A673 (cell line): ENCODE data around the gene TRAF3IP1. TPM values are rescaled to one million over a fixed set of nuclear protein-coding genes. Genes with fewer than 3 reads are reported as not detected.

Experiments
- BruUV-seq: library from RNA; stranded (reverse); fragments of 400-500 nt; replicated peaks from 2 replicates; lab custom pipeline; 2021; lab: Mats Ljungman, UMichigan
- CTCF ChIA-PET: fragments of 300-600 bp; sonication (Branson Sonifier 250); formaldehyde crosslinking; loops from one replicate; lab custom pipeline; 2022; ENCODE audit warnings: antibody characterized with exemption; lab: Charles Lee
- POLR2A ChIA-PET: fragments of 300-600 bp; sonication (Branson Sonifier 250); formaldehyde crosslinking; loops from one replicate; lab custom pipeline; 2022; ENCODE audit warnings: antibody characterized with exemption; ENCODE audit not compliant: low non-redundant PET; lab: Charles Lee
- DNase-seq: peaks from one replicate; pipeline ENCODE4 v3.0.0-alpha.2; 2015; ENCODE audit warnings: low spot score
- H3K27ac ChIP-seq: fragments of 200-600 bp; sonication (generic); 2 replicates; pipeline ENCODE4 v1.5.1; 2016; ENCODE audit warnings: mixed run types, low read depth, mild to moderate bottlenecking, mixed read lengths, antibody characterized with exemption, low read length; ENCODE audit not compliant: poor library complexity, severe bottlenecking
- H3K27me3 ChIP-seq: fragments of 200-600 bp; sonication (generic); replicated peaks from 2 replicates; pipeline ENCODE4 v1.6.1; 2017; ENCODE audit warnings: mixed run types, low read depth, mild to moderate bottlenecking, mixed read lengths, antibody characterized with exemption, low read length; ENCODE audit not compliant: insufficient read depth, poor library complexity
- H3K36me3 ChIP-seq: fragments of 200-600 bp; sonication (generic); 2 replicates; pipeline ENCODE4 v1.6.1; 2016; ENCODE audit warnings: mixed run types, mild to moderate bottlenecking, mixed read lengths, antibody characterized with exemption, low read length; ENCODE audit not compliant: insufficient read depth, poor library complexity, severe bottlenecking
- H3K4me1 ChIP-seq: fragments of 200-600 bp; sonication (generic); 2 replicates; pipeline ENCODE4 v1.6.1; 2017; ENCODE audit warnings: mixed run types, mild to moderate bottlenecking, mixed read lengths, antibody characterized with exemption, low read length; ENCODE audit not compliant: insufficient read depth, poor library complexity, severe bottlenecking
- H3K4me3 ChIP-seq: fragments of 200-600 bp; sonication (generic); 2 replicates; pipeline ENCODE4 v1.5.1; 2016; ENCODE audit warnings: low read depth, mixed run types, mild to moderate bottlenecking, mixed read lengths, low read length; ENCODE audit not compliant: poor library complexity, severe bottlenecking
- H3K9me3 ChIP-seq: fragments of 200-600 bp; sonication (generic); 2 replicates; pipeline ENCODE4 v1.6.1; 2016; ENCODE audit warnings: mixed run types, low read depth, mild to moderate bottlenecking, mixed read lengths, antibody characterized with exemption, low read length; ENCODE audit not compliant: poor library complexity, severe bottlenecking
- EZH2 ChIP-seq: fragments of 200-600 bp; sonication (generic); IDR thresholded peaks from 2 replicates; pipeline ENCODE4 v1.6.1; 2017; ENCODE audit warnings: borderline replicate concordance, low read depth, mild to moderate bottlenecking, mixed read lengths, antibody characterized with exemption, low read length; ENCODE audit not compliant: poor library complexity, severe bottlenecking
- intact Hi-C: fragments of 100-400 bp; cut with micrococcal nuclease; formaldehyde crosslinking; loops from one replicate; pipeline ENCODE4 v1.10.0; 2022; ENCODE audit not compliant: unreplicated experiment
- total RNA-seq: library from RNA; stranded (reverse); gene quantifications from 2 replicates; pipeline ENCODE4 v1.2.3, GENCODE V29; 2021
- TF ChIP-seq, protein P1 (sequence below): fragments of 300-800, 200-600 bp; sonication (generic); conservative IDR thresholded peaks from 2 replicates; pipeline ENCODE4 v1.5.1; 2017; ENCODE audit warnings: low read depth, mild to moderate bottlenecking, antibody characterized with exemption, low read length, moderate library complexity, mixed read lengths

The TRAF3IP1 gene
- total RNA-seq, 1 experiment from 2014 or later, result 23.0 TPM

DNA sequence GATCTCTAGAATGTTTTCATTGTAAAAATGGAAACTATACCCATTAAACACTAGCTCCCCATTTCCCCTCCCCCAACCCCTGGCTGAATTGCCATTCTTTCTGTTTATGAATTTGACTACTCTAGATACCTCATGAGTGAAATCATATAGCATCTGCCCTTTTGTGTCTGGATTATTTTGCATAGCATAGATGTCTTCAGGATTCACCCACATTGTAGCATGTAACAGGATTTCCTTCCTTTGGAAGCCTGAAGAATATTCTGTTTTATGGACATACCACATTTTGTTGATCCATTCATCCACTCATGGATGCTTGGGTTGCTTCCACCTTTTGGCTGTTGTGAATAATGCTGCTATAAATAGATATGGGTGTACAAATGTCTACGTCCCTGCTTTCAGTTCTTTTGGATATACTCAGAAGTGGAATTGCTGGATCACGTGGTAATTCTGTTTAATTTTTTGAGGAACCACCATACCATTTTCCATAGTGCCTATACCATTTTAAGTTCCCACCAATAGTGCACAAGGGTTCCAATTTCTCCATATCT lies 98.8 kb downstream of the TRAF3IP1 start:
- Histone ChIP-seq H3K4me3 (no peak overlapping the region), H3K4me1 (no peaks in the 10 kb centered on the region), H3K27me3 (no peaks in the 10 kb centered on the region), H3K27ac (no peak overlapping the region), H3K9me3 (no peaks in the 10 kb centered on the region), H3K36me3 (no peaks in the 10 kb centered on the region)
- ChIA-PET POLR2A (no interaction called here), CTCF (no interaction called here)
- DNase-seq, result no peak
- intact Hi-C loops, result no loop called here
- TF ChIP-seq EZH2, result no peak
- TF ChIP-seq, protein P1, sequence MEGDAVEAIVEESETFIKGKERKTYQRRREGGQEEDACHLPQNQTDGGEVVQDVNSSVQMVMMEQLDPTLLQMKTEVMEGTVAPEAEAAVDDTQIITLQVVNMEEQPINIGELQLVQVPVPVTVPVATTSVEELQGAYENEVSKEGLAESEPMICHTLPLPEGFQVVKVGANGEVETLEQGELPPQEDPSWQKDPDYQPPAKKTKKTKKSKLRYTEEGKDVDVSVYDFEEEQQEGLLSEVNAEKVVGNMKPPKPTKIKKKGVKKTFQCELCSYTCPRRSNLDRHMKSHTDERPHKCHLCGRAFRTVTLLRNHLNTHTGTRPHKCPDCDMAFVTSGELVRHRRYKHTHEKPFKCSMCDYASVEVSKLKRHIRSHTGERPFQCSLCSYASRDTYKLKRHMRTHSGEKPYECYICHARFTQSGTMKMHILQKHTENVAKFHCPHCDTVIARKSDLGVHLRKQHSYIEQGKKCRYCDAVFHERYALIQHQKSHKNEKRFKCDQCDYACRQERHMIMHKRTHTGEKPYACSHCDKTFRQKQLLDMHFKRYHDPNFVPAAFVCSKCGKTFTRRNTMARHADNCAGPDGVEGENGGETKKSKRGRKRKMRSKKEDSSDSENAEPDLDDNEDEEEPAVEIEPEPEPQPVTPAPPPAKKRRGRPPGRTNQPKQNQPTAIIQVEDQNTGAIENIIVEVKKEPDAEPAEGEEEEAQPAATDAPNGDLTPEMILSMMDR, result no peak
- BruUV-seq, result no TSS peak

DNA sequence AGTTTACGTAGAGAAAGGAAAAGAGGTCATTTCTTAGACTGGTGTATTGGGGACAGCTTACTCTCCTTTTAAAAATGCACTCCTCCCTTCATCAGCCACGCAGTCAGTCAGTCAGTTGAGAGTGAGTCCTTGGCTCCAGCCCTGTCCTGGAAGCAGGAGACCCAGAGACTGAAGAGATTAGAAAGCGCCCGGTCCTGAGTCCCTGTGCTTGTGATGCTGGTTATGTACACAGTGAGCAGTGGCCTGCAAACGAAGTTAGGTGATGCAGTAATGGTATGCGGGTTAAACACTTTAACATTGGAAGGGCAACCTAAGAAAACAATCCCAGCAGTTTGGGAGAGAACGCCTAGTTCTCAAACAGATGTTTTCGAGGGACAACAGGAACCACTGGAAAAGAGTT lies 100.1 kb downstream of the TRAF3IP1 start:
- H3K27me3 ChIP-seq, result no peaks in the 10 kb centered on the region
- DNase-seq, result no peak
- no peaks in the 10 kb centered on the region for H3K9me3 ChIP-seq
- no peak overlapping the region for H3K27ac ChIP-seq
- H3K36me3 ChIP-seq, result no peaks in the 10 kb centered on the region
- intact Hi-C loops, result no loop called here
- POLR2A ChIA-PET, result no interaction called here
- H3K4me1 ChIP-seq, result peaks cover 2% of the 10 kb centered on the region
- no peak overlapping the region for H3K4me3 ChIP-seq
- CTCF ChIA-PET, result no interaction called here
- BruUV-seq, result no TSS peak
- TF ChIP-seq, protein P1, result no peak
- no peak for TF ChIP-seq EZH2

- ChIA-PET POLR2A (no interaction called here), CTCF (no interaction called here)
- Histone ChIP-seq H3K27me3 (no peaks in the 10 kb centered on the region), H3K36me3 (no peaks in the 10 kb centered on the region), H3K4me3 (no peak overlapping the region), H3K4me1 (peaks cover 9% of the 10 kb centered on the region), H3K27ac (no peak overlapping the region), H3K9me3 (no peaks in the 10 kb centered on the region)
- intact Hi-C loops, result no loop called here
- TF ChIP-seq, protein P1, result no peak
- no peak for TF ChIP-seq EZH2
- no TSS peak for BruUV-seq
- no peak for DNase-seq
Measured at GRCh38 chr2:238420878-238421694, 100.8 kb downstream of the TRAF3IP1 start.
